ENCODE results near the gene FSHR. TPM values are rescaled to one million over a fixed set of nuclear protein-coding genes. Genes with fewer than 3 reads are reported as not detected.

The FSHR gene
- total and polyA plus RNA-seq, 2 of the 8 experiments (the other 6 are each of a cell fraction or from before 2014, with no cell fraction given) = not detected

DNA sequence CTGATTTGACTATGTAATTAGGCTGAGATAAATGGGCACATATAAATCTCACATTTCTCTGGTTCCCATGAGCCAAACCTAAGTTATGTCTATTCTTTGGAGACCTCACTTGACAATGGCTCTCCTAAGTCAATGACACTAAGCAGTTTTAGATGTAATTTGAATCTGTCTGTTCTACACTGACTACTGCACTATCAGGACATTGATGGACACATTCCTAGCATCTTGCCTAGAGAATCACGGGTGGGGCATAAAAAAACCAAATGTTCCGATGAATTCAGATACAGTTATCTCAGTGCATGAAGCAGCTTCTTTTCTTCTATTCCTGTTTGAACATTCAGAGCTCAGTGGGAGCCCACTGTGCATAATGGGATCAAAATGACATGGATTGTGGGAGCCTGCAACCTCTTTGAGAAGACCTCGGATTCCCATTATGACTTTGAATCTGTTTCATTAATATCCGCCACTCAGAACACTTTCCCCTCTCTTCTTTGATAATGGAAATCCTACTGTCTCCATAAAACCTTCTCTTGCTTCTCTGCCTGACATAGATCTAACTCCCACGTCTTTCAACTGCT lies 110.8 kb downstream of the FSHR start (continued):
- TF ChIP-seq, protein P1, sequence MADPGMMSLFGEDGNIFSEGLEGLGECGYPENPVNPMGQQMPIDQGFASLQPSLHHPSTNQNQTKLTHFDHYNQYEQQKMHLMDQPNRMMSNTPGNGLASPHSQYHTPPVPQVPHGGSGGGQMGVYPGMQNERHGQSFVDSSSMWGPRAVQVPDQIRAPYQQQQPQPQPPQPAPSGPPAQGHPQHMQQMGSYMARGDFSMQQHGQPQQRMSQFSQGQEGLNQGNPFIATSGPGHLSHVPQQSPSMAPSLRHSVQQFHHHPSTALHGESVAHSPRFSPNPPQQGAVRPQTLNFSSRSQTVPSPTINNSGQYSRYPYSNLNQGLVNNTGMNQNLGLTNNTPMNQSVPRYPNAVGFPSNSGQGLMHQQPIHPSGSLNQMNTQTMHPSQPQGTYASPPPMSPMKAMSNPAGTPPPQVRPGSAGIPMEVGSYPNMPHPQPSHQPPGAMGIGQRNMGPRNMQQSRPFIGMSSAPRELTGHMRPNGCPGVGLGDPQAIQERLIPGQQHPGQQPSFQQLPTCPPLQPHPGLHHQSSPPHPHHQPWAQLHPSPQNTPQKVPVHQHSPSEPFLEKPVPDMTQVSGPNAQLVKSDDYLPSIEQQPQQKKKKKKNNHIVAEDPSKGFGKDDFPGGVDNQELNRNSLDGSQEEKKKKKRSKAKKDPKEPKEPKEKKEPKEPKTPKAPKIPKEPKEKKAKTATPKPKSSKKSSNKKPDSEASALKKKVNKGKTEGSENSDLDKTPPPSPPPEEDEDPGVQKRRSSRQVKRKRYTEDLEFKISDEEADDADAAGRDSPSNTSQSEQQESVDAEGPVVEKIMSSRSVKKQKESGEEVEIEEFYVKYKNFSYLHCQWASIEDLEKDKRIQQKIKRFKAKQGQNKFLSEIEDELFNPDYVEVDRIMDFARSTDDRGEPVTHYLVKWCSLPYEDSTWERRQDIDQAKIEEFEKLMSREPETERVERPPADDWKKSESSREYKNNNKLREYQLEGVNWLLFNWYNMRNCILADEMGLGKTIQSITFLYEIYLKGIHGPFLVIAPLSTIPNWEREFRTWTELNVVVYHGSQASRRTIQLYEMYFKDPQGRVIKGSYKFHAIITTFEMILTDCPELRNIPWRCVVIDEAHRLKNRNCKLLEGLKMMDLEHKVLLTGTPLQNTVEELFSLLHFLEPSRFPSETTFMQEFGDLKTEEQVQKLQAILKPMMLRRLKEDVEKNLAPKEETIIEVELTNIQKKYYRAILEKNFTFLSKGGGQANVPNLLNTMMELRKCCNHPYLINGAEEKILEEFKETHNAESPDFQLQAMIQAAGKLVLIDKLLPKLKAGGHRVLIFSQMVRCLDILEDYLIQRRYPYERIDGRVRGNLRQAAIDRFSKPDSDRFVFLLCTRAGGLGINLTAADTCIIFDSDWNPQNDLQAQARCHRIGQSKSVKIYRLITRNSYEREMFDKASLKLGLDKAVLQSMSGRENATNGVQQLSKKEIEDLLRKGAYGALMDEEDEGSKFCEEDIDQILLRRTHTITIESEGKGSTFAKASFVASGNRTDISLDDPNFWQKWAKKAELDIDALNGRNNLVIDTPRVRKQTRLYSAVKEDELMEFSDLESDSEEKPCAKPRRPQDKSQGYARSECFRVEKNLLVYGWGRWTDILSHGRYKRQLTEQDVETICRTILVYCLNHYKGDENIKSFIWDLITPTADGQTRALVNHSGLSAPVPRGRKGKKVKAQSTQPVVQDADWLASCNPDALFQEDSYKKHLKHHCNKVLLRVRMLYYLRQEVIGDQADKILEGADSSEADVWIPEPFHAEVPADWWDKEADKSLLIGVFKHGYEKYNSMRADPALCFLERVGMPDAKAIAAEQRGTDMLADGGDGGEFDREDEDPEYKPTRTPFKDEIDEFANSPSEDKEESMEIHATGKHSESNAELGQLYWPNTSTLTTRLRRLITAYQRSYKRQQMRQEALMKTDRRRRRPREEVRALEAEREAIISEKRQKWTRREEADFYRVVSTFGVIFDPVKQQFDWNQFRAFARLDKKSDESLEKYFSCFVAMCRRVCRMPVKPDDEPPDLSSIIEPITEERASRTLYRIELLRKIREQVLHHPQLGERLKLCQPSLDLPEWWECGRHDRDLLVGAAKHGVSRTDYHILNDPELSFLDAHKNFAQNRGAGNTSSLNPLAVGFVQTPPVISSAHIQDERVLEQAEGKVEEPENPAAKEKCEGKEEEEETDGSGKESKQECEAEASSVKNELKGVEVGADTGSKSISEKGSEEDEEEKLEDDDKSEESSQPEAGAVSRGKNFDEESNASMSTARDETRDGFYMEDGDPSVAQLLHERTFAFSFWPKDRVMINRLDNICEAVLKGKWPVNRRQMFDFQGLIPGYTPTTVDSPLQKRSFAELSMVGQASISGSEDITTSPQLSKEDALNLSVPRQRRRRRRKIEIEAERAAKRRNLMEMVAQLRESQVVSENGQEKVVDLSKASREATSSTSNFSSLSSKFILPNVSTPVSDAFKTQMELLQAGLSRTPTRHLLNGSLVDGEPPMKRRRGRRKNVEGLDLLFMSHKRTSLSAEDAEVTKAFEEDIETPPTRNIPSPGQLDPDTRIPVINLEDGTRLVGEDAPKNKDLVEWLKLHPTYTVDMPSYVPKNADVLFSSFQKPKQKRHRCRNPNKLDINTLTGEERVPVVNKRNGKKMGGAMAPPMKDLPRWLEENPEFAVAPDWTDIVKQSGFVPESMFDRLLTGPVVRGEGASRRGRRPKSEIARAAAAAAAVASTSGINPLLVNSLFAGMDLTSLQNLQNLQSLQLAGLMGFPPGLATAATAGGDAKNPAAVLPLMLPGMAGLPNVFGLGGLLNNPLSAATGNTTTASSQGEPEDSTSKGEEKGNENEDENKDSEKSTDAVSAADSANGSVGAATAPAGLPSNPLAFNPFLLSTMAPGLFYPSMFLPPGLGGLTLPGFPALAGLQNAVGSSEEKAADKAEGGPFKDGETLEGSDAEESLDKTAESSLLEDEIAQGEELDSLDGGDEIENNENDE (IDR thresholded peaks at IDR 0.05; ENCODE audit: insufficient replicate concordance, low read length) = no peak
- TF ChIP-seq RBBP5 (IDR thresholded peaks at IDR 0.05; ENCODE audit: borderline replicate concordance, low read depth, low read length) = no peak
- TF ChIP-seq, protein P2, sequence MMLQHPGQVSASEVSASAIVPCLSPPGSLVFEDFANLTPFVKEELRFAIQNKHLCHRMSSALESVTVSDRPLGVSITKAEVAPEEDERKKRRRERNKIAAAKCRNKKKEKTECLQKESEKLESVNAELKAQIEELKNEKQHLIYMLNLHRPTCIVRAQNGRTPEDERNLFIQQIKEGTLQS (IDR thresholded peaks at IDR 0.05; ENCODE audit: insufficient read depth, low read depth, low read length) = no peak
- TF ChIP-seq JUND (IDR thresholded peaks at IDR 0.05; ENCODE audit: low read length) = no peak
- no peak for TF ChIP-seq BACH1 (IDR thresholded peaks at IDR 0.05; ENCODE audit: low read length)
